SU-DHL-6 (cell line): ENCODE results near the gene MAST2.

ENCODE experiments used
- H2AFZ ChIP-seq: fragments of 200-600 bp; sonication (generic); 2 replicates; pipeline ENCODE4 v1.6.1; 2014; ENCODE audit warnings: low read depth, mild to moderate bottlenecking, moderate library complexity, mixed read lengths, antibody characterized with exemption, low read length; ENCODE audit not compliant: severe bottlenecking
- H3F3A ChIP-seq: fragments of 200-600 bp; shearing (Covaris generic); 2 replicates; pipeline ENCODE4 v1.6.0; 2016; ENCODE audit warnings: antibody characterized with exemption, mild to moderate bottlenecking; ENCODE audit not compliant: insufficient read depth
- H3K27ac ChIP-seq: fragments of 200-600 bp; sonication (generic); 2 replicates; pipeline ENCODE4 v1.5.1; 2016; ENCODE audit warnings: low read depth, mild to moderate bottlenecking, low read length, moderate library complexity, mixed read lengths
- H3K27me3 ChIP-seq: fragments of 200-600 bp; sonication (generic), shearing (Covaris generic); 2 replicates; pipeline ENCODE4 v1.6.0; 2014; ENCODE audit warnings: mild to moderate bottlenecking, low read length
- H3K36me3 ChIP-seq: fragments of 200-600 bp; sonication (generic); 2 replicates; pipeline ENCODE4 v1.6.1; 2014; ENCODE audit warnings: mild to moderate bottlenecking, low read length, mixed read lengths
- H3K4me2 ChIP-seq: fragments of 300-600, 200-600 bp; shearing (Covaris generic), sonication (generic); 2 replicates; pipeline ENCODE4 v1.6.0; 2014; ENCODE audit warnings: low read length, low read depth, mild to moderate bottlenecking; ENCODE audit not compliant: poor library complexity, severe bottlenecking
- H3K4me3 ChIP-seq: fragments of 200-600 bp; sonication (generic); 2 replicates; pipeline ENCODE4 v1.5.1; 2014; ENCODE audit warnings: antibody characterized with exemption, low read length, mild to moderate bottlenecking, mixed read lengths; ENCODE audit not compliant: insufficient read depth, poor library complexity, severe bottlenecking
- H3K79me2 ChIP-seq: fragments of 200-600 bp; sonication (generic); 2 replicates; pipeline ENCODE4 v1.6.1; 2014; ENCODE audit warnings: mild to moderate bottlenecking, low read length, moderate library complexity; ENCODE audit not compliant: insufficient read depth
- H3K9ac ChIP-seq: fragments of 200-600 bp; sonication (generic); 2 replicates; pipeline ENCODE4 v1.7.0; 2014; ENCODE audit warnings: mild to moderate bottlenecking, low read length
- H3K9me2 ChIP-seq: fragments of 200-600 bp; sonication (generic); replicated peaks from 2 replicates; pipeline ENCODE4 v1.6.1; 2014; ENCODE audit warnings: low read length; ENCODE audit not compliant: insufficient read depth
- H3K9me3 ChIP-seq: fragments of 200-600 bp; sonication (generic); 2 replicates; pipeline ENCODE4 v1.6.1; 2014; ENCODE audit warnings: low read length, mixed read lengths; ENCODE audit not compliant: insufficient read depth
- H4K20me1 ChIP-seq: fragments of 200-600 bp; sonication (generic); 2 replicates; pipeline ENCODE4 v1.6.1; 2014; ENCODE audit warnings: low read depth, mild to moderate bottlenecking, antibody characterized with exemption, low read length, moderate library complexity, mixed read lengths
- EZH2phosphoT487 ChIP-seq: fragments of 200-600 bp; sonication (generic), shearing (Covaris generic); conservative IDR thresholded peaks from 2 replicates; pipeline ENCODE4 v1.6.1; 2018; ENCODE audit warnings: mild to moderate bottlenecking, antibody characterized with exemption, low read length, moderate library complexity, mixed read lengths
- TF ChIP-seq, protein P1 (sequence below): fragments of 200-600 bp; sonication (generic); IDR thresholded peaks from one replicate; pipeline ENCODE4 v1.5.1; 2017; ENCODE audit warnings: antibody characterized with exemption, mild to moderate bottlenecking, low read length, moderate library complexity; ENCODE audit not compliant: insufficient read depth, poor library complexity, severe bottlenecking

Gene MAST2

DNA sequence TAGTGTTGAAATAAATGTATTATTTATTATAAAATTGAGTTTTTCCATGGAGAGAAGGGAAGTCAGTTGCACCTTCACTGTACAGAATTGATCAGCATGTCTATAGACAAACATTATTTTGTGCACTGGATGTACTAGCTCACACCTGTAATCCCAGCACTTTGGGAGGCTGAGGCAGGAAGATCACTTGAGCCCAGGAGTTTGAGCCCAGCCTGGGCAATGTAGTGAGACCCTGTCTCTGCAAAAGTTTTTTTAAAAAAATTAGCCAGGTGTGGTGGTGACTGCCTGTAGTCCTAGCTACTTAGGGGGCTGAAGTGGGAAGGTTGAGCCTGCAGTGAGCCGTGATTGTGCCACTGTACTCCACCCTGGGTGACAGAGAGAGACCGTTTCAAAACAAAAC lies 87.7 kb downstream of the MAST2 start:
- H3K79me2 ChIP-seq = peaks cover 85% of the 10 kb centered on the region
- no peak overlapping the region for H3K4me3 ChIP-seq
- TF ChIP-seq EZH2phosphoT487 = no peak
- TF ChIP-seq, protein P1, sequence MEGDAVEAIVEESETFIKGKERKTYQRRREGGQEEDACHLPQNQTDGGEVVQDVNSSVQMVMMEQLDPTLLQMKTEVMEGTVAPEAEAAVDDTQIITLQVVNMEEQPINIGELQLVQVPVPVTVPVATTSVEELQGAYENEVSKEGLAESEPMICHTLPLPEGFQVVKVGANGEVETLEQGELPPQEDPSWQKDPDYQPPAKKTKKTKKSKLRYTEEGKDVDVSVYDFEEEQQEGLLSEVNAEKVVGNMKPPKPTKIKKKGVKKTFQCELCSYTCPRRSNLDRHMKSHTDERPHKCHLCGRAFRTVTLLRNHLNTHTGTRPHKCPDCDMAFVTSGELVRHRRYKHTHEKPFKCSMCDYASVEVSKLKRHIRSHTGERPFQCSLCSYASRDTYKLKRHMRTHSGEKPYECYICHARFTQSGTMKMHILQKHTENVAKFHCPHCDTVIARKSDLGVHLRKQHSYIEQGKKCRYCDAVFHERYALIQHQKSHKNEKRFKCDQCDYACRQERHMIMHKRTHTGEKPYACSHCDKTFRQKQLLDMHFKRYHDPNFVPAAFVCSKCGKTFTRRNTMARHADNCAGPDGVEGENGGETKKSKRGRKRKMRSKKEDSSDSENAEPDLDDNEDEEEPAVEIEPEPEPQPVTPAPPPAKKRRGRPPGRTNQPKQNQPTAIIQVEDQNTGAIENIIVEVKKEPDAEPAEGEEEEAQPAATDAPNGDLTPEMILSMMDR = no peak
- H3K27ac ChIP-seq = no peak overlapping the region
- no peak overlapping the region for H2AFZ ChIP-seq
- peaks cover 8% of the 10 kb centered on the region; the same call in 1 of the 2 replicates for H3F3A ChIP-seq
- no peak overlapping the region for H3K9ac ChIP-seq
- H3K9me3 ChIP-seq = no peaks in the 10 kb centered on the region
- peaks cover 7% of the 10 kb centered on the region; the same call in 1 of the 2 replicates for H3K36me3 ChIP-seq
- H4K20me1 ChIP-seq = no peaks in the 10 kb centered on the region
- H3K27me3 ChIP-seq = no peaks in the 10 kb centered on the region
- no peaks in the 10 kb centered on the region for H3K9me2 ChIP-seq
- H3K4me2 ChIP-seq = no peak overlapping the region

DNA sequence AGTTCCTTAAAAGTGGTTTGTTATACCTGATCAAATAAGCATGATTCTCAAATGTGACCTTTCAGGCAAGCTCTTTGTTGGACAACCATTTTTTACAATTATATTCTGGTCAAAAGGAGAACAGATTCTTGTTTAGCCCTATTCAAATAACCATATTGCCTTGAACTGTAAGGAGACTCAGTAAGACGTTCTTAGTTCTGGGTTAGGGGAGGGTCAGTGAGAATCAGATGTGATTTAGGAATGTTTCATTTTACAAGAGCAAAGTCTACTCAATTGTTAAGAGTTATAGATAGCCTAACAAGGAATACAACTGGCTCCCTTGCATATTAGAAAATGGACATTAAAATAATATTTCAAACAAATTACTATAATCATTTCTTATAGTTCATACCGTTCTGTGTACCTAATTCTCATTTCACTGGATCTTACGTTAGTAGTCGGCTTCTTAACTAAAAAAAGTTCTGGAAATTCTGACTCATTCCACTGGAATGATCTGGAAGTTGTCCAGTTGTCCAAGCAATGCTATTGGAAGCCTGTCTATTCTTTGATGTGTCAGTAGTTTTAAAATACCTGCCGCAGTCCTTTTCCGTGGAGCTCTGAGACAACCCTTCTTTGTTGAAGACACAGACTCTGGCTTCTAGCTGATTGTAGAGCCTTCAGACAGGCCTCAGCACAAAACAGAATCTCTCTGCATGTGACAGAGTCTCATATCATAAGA lies 88.8 kb downstream of the MAST2 start:
- Histone ChIP-seq H3K4me3 (no peak overlapping the region), H3K27ac (no peak overlapping the region), H3K79me2 (peaks cover 86% of the 10 kb centered on the region), H3K9me2 (no peaks in the 10 kb centered on the region), H2AFZ (no peak overlapping the region), H3K27me3 (no peaks in the 10 kb centered on the region), H3K4me2 (no peak overlapping the region), H4K20me1 (no peaks in the 10 kb centered on the region), H3K36me3 (peaks cover 7% of the 10 kb centered on the region; the same call in 1 of the 2 replicates), H3K9ac (no peak overlapping the region), H3F3A (peaks cover 8% of the 10 kb centered on the region; the same call in 1 of the 2 replicates), H3K9me3 (no peaks in the 10 kb centered on the region)
- TF ChIP-seq, protein P1 = no peak
- no peak for TF ChIP-seq EZH2phosphoT487

DNA sequence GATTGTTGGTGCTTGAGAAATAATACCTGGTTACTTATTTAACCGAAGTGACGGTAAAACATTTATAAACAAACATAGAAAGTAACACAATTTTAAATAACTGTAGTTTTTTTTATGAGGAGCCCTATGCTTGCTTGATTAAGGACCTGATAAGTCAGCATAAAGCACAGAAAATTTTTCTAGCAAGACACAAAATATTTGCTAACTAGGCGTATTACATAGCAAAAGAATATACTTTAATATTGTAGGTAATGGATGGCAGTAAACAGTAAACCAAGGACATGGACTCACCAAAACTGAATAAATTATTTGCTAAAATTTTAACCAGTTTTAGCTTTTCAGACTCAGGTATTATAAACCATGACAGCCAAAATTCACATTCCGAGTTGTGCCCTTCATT lies 90.9 kb downstream of the MAST2 start:
- H3K9ac ChIP-seq = no peak overlapping the region
- H3K9me3 ChIP-seq = no peaks in the 10 kb centered on the region
- no peak overlapping the region for H2AFZ ChIP-seq
- H4K20me1 ChIP-seq = no peaks in the 10 kb centered on the region
- H3K4me2 ChIP-seq = no peak overlapping the region
- H3K79me2 ChIP-seq = peaks cover 86% of the 10 kb centered on the region
- TF ChIP-seq, protein P1 = no peak
- H3K27ac ChIP-seq = no peak overlapping the region
- H3K9me2 ChIP-seq = no peaks in the 10 kb centered on the region
- peaks cover 4% of the 10 kb centered on the region; the same call in 1 of the 2 replicates for H3K36me3 ChIP-seq
- no peak overlapping the region for H3K4me3 ChIP-seq
- H3K27me3 ChIP-seq = no peaks in the 10 kb centered on the region
- peaks cover 8% of the 10 kb centered on the region; the same call in 1 of the 2 replicates for H3F3A ChIP-seq
